Measurements from ENCODE around the gene XPNPEP2.

DNA sequence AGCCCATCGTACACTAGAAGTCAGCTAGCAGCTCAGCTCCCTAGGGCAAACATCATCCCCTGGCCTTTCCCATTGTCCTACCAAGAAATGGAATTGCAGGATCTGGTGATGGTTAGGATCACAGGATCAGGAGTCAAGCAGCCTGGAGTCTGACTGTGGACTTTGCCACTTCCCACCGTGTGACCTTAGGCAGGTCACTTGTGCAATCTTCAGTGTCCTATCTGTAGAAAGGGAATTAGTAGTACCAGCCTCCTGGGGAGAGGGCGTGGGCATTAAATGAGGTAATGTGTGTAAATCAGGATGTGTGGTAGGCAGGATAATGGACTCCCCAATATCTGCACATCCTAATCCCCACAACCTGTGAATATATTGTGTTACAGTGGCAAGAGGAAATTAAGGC, 45.4 kb upstream of the XPNPEP2 start:
- TF ChIP-seq GATA2 (IDR thresholded peaks at IDR 0.05; ENCODE audit: low read depth, low read length) (no peak), GATA3 (IDR thresholded peaks at IDR 0.05; ENCODE audit: low read depth, low read length) (no peak)
